COR-L47 (cell line): ENCODE data around the gene CDA.
"Not testable (repeated sequence)": the region's sequence is repeated elsewhere in the genome, so short reads cannot be mapped to it uniquely, and the experiment has no call there.

Experiments
- DNase-seq: peaks from one replicate; lab custom pipeline; 2025; lab: John Stamatoyannopoulos, UW

CDA gene

DNA sequence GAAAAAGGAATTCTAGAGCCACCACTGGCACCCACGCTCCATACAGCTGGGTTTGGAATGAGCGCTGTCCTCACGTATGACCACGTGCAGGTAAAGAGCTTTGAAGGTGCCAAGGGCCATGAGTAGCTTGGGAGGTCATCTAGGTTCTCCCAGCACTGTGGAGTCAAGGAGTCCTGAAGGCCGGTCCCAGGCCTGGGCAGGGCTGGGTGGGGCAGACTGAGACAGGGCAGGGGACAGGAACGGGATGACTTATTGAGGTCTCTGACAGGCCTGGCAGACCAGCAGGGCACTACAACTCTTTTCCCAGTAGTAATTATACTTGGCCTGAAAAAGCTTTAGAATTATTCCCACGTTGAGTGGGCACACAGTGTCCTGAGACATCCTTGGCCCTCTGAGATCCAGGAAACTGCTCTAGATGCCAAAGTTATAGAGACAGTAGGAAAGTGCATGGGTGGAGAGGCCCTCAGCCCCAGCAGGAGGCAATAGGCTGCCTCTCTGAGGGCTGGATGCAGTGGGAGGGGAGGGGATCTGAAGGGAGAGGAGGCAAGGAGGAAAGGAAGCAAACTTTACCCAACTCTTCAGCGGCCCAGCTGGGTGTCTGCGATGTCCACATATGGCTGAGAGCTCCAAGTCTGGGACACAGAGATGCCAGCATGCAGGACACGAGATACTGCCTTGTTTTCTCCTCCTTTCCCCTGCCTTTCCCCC is 1.8 kb upstream of the CDA start:
- no peak for DNase-seq

DNA sequence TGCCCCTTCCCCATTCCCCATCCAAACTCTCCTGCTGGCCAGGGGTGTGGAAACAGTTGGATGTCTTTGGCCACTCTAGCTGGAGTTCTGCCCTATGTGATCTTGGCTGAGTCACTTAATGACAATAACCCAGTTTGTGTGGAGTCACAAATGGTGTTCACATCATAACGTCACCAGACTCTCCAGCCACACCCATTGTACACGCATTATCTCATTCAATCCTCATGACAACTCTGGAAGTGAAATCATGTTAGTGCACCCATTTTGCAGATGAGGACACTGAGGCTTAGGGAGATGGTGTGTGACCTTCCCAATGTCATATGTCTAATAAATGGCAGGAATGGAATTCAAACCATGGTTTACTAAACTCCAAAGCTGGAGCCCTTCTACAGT is 1.2 kb upstream of the CDA start:
- no peak for DNase-seq

- no peak for DNase-seq
These were observed 708 bp downstream of the CDA start for GRCh38 chr1:20589331-20590278.

GRCh38 chr1:20590306-20590777 is 1.4 kb downstream of the CDA start:
- no peak for DNase-seq

GRCh38 chr1:20593756-20594155 is 4.9 kb downstream of the CDA start:
- no peak for DNase-seq

- no peak for DNase-seq
These were observed 5.8 kb downstream of the CDA start for GRCh38 chr1:20594746-20595145.

GRCh38 chr1:20596106-20596505 is 7.2 kb downstream of the CDA start:
- DNase-seq, result no peak

DNA sequence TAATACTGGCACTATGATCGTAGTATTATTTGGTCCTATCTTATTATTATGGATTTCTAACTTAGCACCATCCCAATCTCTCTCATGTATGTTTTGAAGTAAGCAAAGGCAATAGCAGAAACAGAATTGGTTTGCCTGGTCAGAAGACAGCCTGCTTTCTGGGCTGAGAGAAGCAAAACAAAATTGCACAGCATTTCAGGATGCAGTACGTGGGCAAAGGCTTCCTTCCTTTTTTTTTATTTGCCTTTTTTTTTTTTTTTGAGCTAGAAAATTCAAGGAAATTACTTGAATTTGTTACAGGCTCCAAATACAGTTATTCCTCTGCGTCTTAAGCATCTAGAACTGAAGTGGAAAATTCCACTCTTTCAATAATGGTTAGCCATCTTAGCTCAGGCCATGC is 8.8 kb downstream of the CDA start:
- DNase-seq, result no peak

DNA sequence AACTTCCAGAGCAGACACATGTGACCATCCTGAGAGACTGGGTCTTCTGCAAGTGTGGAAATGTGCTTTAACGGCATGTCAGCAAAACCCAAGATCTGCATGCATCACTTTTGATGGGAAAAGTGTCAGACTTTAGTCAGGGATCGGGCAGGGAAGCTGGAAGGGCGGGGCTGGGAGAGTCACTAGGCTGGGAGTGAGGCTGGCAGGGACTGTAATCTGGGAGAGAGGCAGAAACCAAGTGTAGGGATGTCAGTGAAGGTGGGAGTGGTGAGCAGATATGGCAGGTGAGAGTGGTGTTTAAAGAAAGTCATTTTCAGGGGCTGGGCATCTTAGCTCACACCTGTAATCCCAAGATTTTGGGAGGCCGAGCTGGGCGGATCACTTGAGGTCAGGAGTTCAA is 11.3 kb downstream of the CDA start:
- DNase-seq, result no peak

DNA sequence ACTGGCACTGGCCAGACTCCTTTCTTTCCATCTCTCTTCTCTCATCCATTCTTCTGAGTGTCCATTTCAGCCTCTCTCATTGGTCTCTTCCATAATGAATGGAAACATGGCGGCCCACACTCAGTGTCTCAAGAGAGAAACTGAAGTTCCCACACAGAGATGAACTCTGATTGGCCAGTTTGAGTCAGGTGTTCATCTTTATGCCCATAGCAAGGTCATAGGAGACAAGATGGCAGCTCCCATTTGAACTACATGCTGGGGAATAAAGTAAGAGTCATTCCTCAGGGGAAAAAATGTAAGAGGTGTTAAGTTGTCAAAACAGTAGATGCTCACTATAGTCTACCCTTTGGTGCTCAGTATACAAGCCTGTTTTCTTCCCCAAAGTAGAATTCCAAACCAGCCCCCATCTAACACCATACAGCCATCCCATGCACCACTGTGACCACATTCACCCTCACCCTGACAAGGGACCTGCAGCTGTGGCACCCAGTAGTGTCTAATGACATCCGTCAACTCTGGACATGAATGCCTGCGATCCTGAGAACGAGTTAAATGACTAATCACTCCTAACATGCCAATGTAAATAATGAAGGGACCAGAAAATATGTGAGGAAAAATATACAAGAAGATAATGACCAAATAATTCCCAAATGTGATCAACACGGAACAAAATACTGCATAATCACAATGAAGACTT is 12.4 kb downstream of the CDA start:
- no peak for DNase-seq

DNA sequence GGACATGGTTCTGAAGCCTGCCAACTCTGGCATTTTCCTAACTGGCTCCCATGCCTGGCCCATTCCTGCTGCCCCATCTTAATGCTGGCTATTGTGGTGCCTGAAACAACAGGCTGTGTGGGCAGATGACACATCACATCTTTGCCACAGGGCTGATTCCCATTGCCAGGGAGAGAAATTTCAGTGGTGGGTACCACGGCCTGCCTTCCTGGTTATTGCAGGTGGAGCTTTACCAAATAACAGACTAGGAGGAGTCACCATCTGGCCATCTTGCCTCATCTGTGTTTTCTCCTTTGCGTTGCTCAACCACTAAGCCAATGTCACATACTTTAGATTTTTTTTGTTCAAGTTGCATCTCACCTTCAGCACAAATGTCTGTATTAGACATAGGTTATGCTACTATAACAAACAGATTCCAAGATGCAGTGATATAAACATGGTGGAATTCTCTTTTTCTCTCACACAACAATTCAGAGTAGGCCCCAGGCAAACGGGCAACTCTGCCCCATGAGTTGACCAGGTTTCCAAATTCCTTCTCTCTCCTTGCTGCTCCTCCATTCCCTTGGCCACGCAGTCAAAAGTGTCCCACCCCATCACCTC is 14.1 kb downstream of the CDA start:
- no peak for DNase-seq

DNA sequence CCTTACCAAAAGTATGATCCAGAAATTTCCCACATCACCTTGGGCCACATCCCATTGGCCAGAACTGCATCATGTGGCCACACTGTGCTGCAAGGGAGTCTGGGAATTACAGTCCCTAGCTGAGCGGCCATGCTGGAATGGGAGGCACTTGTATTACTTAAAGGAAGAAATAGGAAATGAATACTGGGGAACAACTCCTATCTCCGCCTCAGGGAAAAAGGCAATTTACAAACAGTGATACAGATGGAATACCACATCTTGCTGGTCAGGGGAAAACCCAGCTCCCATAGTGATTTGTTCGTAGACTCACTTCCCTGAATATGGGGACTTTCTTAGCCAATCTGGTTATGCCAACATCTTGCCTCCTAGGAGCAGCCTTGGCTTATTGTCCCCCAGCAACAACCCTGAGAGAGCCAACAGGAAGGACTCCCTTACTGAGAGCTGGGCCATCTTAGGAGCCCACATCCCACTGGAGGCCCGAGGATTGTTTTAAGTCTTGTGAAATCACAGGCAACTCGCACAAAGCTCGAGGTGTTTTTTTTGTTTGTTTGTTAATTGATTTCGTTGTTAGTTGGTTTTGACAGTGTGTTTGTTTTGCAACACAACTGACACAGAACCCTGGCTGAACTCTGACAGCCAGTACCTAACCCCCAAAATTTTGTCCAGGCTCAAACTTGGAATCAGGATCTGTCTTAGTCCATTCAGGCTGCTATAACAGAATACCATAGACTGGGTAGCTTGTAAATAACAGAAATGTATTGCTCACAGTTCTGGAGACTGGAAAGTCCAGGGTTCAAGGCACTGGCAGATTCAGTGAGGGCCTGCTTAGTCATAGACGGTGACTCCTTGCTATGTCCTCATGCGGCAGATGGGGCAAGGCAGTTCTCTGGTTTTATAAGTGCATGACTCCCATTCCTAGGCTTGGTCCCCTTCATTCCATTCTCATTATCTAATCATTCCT is 14.9 kb downstream of the CDA start:
- no peak for DNase-seq

GRCh38 chr1:20604678-20605077 is 15.8 kb downstream of the CDA start:
- no peak for DNase-seq

DNA sequence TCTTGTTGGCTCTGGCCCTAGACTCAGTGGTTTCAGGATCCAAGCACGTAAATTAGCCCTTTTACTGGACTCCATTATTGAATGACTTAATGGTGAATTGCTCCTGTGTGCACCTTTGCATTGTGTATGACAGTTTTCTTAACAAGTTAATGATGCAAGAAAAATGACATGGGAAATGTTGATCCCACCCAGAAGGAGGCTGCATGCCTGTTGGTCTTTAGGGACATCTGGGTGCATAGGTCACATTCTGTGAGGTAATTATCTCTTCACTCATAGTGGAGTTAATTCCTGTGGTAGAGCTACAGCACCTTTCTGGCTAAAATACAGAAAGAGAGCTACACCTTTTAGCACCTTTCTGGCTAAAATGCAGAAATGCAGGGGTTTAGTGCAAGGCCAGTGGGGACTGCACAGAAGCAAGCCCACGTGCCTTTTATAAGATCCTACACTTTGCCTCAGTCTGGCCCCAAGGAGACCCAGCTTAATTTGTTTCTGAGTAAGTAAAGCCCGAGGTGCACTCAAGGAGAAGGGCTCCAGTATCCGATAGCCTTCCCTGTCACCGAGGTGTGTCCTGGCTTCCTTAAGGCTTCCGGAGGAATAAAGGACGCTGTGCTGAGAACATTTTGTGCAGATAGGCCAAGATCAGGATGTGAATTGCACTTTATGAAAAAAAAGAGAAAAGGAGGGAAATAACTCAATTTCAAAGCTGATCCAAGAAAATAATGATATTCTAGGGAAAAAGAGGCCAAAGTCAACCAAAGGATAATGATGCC is 18.1 kb downstream of the CDA start:
- DNase-seq, result not testable (repeated sequence)

DNA sequence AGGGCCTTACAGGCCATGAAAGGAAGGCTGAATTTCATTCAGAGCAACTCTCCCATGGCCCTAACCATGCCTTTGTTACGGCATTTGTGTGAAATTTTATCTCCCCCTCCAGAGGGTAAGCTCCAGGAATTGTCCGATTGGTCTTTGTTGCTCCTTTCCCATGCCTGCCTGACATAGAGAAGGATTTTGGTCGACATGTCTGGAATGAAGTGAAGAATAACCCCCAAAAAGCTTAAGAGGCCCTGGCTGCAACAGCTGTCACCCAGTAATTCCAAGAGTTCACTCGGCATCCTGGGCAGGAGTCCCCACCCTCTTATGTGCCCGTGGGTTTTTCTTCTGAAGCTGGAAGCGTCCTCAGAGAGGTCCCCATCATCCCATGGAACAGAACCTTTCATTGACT is 20.6 kb downstream of the CDA start:
- no peak for DNase-seq

GRCh38 chr1:20610970-20611369 is 22.1 kb downstream of the CDA start:
- DNase-seq, result no peak

GRCh38 chr1:20611652-20612051 is 22.8 kb downstream of the CDA start:
- no peak for DNase-seq

- no peak for DNase-seq
These were observed 23.4 kb downstream of the CDA start for GRCh38 chr1:20612221-20612746.

GRCh38 chr1:20614131-20614579 is 25.3 kb downstream of the CDA start:
- no peak for DNase-seq
